B cell (primary cell): ENCODE data around the gene IKZF1. TPM values are rescaled to one million over a fixed set of nuclear protein-coding genes. Genes with fewer than 3 reads are reported as not detected.

Experiments
- ATAC-seq: fragments of 200-7000 bp; cut with Tn5 transposase; one replicate; pipeline ENCODE4 v1.10.0; 2021; ENCODE audit warnings: low read depth, mild to moderate bottlenecking, moderate number of reproducible peaks, moderate library complexity
- CTCF ChIA-PET: fragments of 350-600 bp; sonication (Branson Sonifier 250); formaldehyde crosslinking; loops from one replicate; lab custom pipeline; 2021; ENCODE audit warnings: antibody characterized with exemption, inconsistent platforms; lab: Charles Lee
- POLR2A ChIA-PET: fragments of 350-600 bp; sonication (Branson Sonifier 250); formaldehyde crosslinking; loops from one replicate; lab custom pipeline; 2021; ENCODE audit warnings: antibody characterized with exemption; lab: Charles Lee
- DNase-seq: peaks from one replicate; pipeline ENCODE4 v3.0.0; 2013
- H2AFZ ChIP-seq: 2 replicates; pipeline ENCODE4 v1.6.1; 2012; ENCODE audit warnings: mild to moderate bottlenecking, low read depth, low read length; ENCODE audit not compliant: insufficient read depth, poor library complexity, severe bottlenecking
- H3K27ac ChIP-seq, 2 donors: 1 replicate in 1 of 2; 2 replicates in 1 of 2; pipeline ENCODE4 v1.5.1; 2012 to 2013; ENCODE audit warnings: low read length in 2 of 2, mild to moderate bottlenecking in 2 of 2, moderate library complexity in 1 of 2
- H3K27me3 ChIP-seq, 4 experiments: fragments of 200-600 bp in 1 of 4; sonication (generic) in 1 of 4; replicated peaks in 1 of 4; 1 replicate in 2 of 4; 2 replicates in 2 of 4; pipeline versions ENCODE4 v1.6.1 to v1.7.0; 2013 to 2016; ENCODE audit warnings: low read length in 3 of 4, mild to moderate bottlenecking in 2 of 4, mixed read lengths in 1 of 4, moderate library complexity in 1 of 4; ENCODE audit not compliant: insufficient read depth in 4 of 4, control insufficient read depth in 3 of 4; ENCODE audit errors: control extremely low read depth in 1 of 4
- H3K36me3 ChIP-seq, 2 experiments: replicated peaks in 1 of 2; 1 replicate in 1 of 2; 2 replicates in 1 of 2; pipeline versions ENCODE4 v1.6.1 to v1.7.1; 2013; ENCODE audit warnings: low read length in 1 of 2; ENCODE audit not compliant: insufficient read depth in 2 of 2, control insufficient read depth in 1 of 2; ENCODE audit errors: control extremely low read depth in 1 of 2, extremely low read depth in 1 of 2
- H3K4me1 ChIP-seq, 2 donors: fragments of 200-600 bp in 1 of 2; sonication (generic) in 1 of 2; 1 replicate in 1 of 2; 2 replicates in 1 of 2; pipeline versions ENCODE4 v1.5.1 to v1.6.1; 2013 to 2017; ENCODE audit warnings: low read length in 2 of 2; ENCODE audit not compliant: control insufficient read depth in 2 of 2, insufficient read depth in 2 of 2
- H3K4me2 ChIP-seq: replicated peaks from 2 replicates; pipeline ENCODE3; 2012; ENCODE audit warnings: mild to moderate bottlenecking, low read depth, low read length; ENCODE audit not compliant: poor library complexity, severe bottlenecking
- H3K4me3 ChIP-seq, 5 experiments: fragments of 200-600 bp in 1 of 5; sonication (generic) in 1 of 5; 1 replicate in 3 of 5; 2 replicates in 2 of 5; pipeline versions ENCODE4 v1.5.1 to v1.7.0; 2011 to 2016; ENCODE audit warnings: low read length in 4 of 5, mild to moderate bottlenecking in 4 of 5, low read depth in 2 of 5, control low read depth in 1 of 5, moderate library complexity in 1 of 5; ENCODE audit not compliant: insufficient read depth in 1 of 5; ENCODE audit errors: control extremely low read depth in 1 of 5, extremely low read depth in 1 of 5
- H3K79me2 ChIP-seq: fragments of 200-600 bp; sonication (generic); one replicate; pipeline ENCODE4 v1.6.0; 2016; ENCODE audit warnings: low read length; ENCODE audit not compliant: control insufficient read depth, insufficient read depth
- H3K9ac ChIP-seq: fragments of 200-600 bp; sonication (generic); 2 replicates; pipeline ENCODE4 v1.6.1; 2017; ENCODE audit warnings: mild to moderate bottlenecking, low read length, moderate library complexity
- H3K9me3 ChIP-seq, 3 donors: one replicate each; pipeline versions ENCODE4 v1.6.1 to v1.7.1; 2013; ENCODE audit warnings: low read length in 2 of 3; ENCODE audit not compliant: control insufficient read depth in 2 of 3, insufficient read depth in 1 of 3; ENCODE audit errors: control extremely low read depth in 1 of 3
- H4K20me1 ChIP-seq: 2 replicates; pipeline ENCODE4 v1.6.0; 2012; ENCODE audit warnings: mild to moderate bottlenecking, low read length; ENCODE audit not compliant: insufficient read depth, control insufficient read depth, poor library complexity, severe bottlenecking
- H3K27ac Mint-ChIP-seq: one replicate; pipeline ENCODE4 v1.8.0; 2021; ENCODE audit warnings: mixed read lengths
- H3K27me3 Mint-ChIP-seq: one replicate; pipeline ENCODE4 v1.8.0; 2021; ENCODE audit warnings: mixed read lengths
- H3K4me1 Mint-ChIP-seq: one replicate; pipeline ENCODE4 v1.8.0; 2021; ENCODE audit warnings: mixed read lengths
- H3K4me3 Mint-ChIP-seq: one replicate; pipeline ENCODE4 v1.8.0; 2021; ENCODE audit warnings: mixed read lengths
- H3K9me3 Mint-ChIP-seq: one replicate; pipeline ENCODE4 v1.8.0; 2022; ENCODE audit warnings: mixed read lengths; ENCODE audit not compliant: insufficient read depth
- CTCF ChIP-seq: fragments of 200-600 bp; IDR thresholded peaks from one replicate; pipeline ENCODE4 v1.8.0; 2022; ENCODE audit warnings: antibody characterized with exemption, mild to moderate bottlenecking
- EZH2 ChIP-seq: IDR thresholded peaks from 2 replicates; pipeline ENCODE4 v1.6.1; 2012; ENCODE audit warnings: borderline replicate concordance, low read depth, mild to moderate bottlenecking, moderate library complexity, low read length; ENCODE audit not compliant: insufficient read depth, poor library complexity, severe bottlenecking
- WGBS: methylation state at CpG from one replicate; pipeline ENCODE4 v1.1.5; 2013; ENCODE audit warnings: missing lambda C conversion rate; ENCODE audit not compliant: insufficient coverage; 5-methylcytosine and 5-hydroxymethylcytosine counted together
- intact Hi-C: fragments of 100-400 bp; cut with micrococcal nuclease; formaldehyde crosslinking; loops from one replicate; pipeline ENCODE4 v1.10.0; 2022
- polyA plus RNA-seq: library from polyadenylated mRNA; depleted of rRNA; stranded (reverse); fragments of >200 nt; gene quantifications from 2 replicates; pipeline ENCODE4 v1.2.3, GENCODE V29; 2012
- total RNA-seq, 2 donors: library from RNA; stranded (reverse); fragments of 120-200 nt in 1 of 2; gene quantifications; 1 replicate in 1 of 2; 2 replicates in 1 of 2; pipeline versions ENCODE4 v1.2.3 to v1.2.4, GENCODE V29; 2013 to 2022

IKZF1 gene
- total and polyA plus RNA-seq, 2 donors (not counting 1 experiment from before 2014, with no cell fraction given): 199 to 254 TPM

DNA sequence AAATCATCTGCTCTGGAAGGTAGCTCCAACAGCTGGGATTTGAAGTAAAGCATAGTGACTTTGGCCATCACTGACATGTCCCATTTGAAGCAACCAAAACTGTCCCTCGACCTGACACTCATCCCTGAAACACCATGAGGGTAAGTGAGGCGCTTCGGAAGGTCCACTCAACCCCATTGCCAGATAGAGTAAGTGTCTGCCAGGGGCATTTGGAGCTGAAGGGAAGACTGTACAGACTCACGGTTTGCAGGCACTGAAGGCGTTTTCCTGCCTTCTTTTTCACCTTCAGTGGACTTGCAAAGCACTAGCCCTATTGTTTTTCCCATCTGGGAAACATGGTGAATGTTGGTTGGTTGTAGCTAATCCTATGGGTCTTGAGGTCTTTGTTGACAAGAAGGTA lies 57.6 kb downstream of the IKZF1 start:
- ATAC-seq (no peak), DNase-seq (no peak)
- no peaks in the 10 kb centered on the region for H3K9me3 Mint-ChIP-seq
- Histone ChIP-seq H3K27ac (peak overlapping the region; percentile 35 to 69), H2AFZ (no peak overlapping the region), H3K9ac (no peak overlapping the region), H3K36me3 (peaks cover 7 to 88% of the 10 kb centered on the region in 2 experiments), H3K27me3 (no peaks in the 10 kb centered on the region), H4K20me1 (peaks cover 13% of the 10 kb centered on the region), H3K9me3 (no peaks in the 10 kb centered on the region), H3K4me1 (peaks cover 34 to 52% of the 10 kb centered on the region in 2 donors), H3K4me3 (no peak overlapping the region), H3K79me2 (peaks cover 88% of the 10 kb centered on the region), H3K4me2 (peak overlapping the region; percentile 12)
- WGBS: no CpG with 5 or more reads among the region's 5 CpGs
- TF ChIP-seq EZH2 (no peak), CTCF (no peak)
- peaks cover 94% of the 10 kb centered on the region for H3K4me1 Mint-ChIP-seq
- peak overlapping the region; percentile 81 for H3K27ac Mint-ChIP-seq
- H3K27me3 Mint-ChIP-seq: no peaks in the 10 kb centered on the region
- CTCF ChIA-PET: interaction anchor here (0.8 to 6.7 kb wide), 9 partner anchors 24 to 214 kb away, joined by 3 to 49 read pairs (median 4); partner anchors contain the start of gene IKZF1
- POLR2A ChIA-PET: interaction anchor here (0.6 to 1.6 kb wide), 3 partner anchors 10 to 94 kb away, joined by 3 to 4 read pairs (median 3); no protein-coding TSS in a partner anchor
- peak overlapping the region; percentile 6 for H3K4me3 Mint-ChIP-seq
- intact Hi-C loops: no loop called here

DNA sequence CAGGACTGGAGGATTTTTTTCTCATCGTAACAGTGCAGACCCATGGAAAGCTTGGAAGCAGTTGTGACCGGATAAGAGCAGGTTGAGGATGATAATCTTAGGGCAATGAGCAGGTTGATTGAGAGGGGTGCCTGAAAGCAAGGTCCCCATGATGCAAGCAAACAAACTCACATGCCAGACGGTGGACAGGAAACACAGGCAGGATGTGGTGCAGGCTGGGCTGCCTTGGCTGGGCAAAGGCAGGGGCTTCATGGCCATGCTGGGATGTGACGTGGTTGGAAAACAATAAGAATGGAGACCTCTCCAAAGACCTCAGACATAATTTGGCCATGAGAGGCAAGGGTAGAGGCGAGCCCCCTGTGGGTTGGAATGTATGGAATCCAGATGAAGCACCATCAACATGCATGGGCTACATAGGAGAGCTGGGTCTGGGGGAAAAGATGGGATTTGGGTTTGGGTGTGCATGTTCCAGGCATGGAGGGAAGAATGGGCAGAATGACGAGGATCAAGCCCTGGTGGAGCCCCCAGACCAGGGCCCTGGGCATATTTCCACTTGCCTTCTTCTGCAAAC lies 58.3 kb downstream of the IKZF1 start:
- Histone ChIP-seq H3K4me2 (peak overlapping the region; percentile 12), H3K9ac (no peak overlapping the region), H3K4me1 (peaks cover 34 to 57% of the 10 kb centered on the region in 2 donors), H3K4me3 (no peak overlapping the region), H3K79me2 (peaks cover 84% of the 10 kb centered on the region), H3K9me3 (no peaks in the 10 kb centered on the region), H4K20me1 (peaks cover 9% of the 10 kb centered on the region), H2AFZ (no peak overlapping the region), H3K36me3 (peaks cover 7 to 89% of the 10 kb centered on the region in 2 experiments), H3K27me3 (no peaks in the 10 kb centered on the region), H3K27ac (peak overlapping the region; percentile 35 to 69)
- no peak for DNase-seq
- Mint-ChIP-seq H3K4me1 (peaks cover 94% of the 10 kb centered on the region), H3K27me3 (no peaks in the 10 kb centered on the region), H3K4me3 (peak overlapping the region; percentile 6), H3K27ac (peak overlapping the region; percentile 81), H3K9me3 (no peaks in the 10 kb centered on the region)
- intact Hi-C loops: no loop called here
- peak; percentile 36 for ATAC-seq
- CTCF ChIA-PET: interaction anchor here (0.8 to 6.7 kb wide), 6 partner anchors 24 to 159 kb away, joined by 3 to 49 read pairs (median 4); partner anchors contain the start of gene IKZF1
- 64% methylated on average over 5 of the region's 6 CpGs for WGBS
- POLR2A ChIA-PET: interaction anchor here (0.6 to 0.9 kb wide), 3 partner anchors 52 to 95 kb away, joined by 3 read pairs; no protein-coding TSS in a partner anchor
- TF ChIP-seq CTCF (no peak), EZH2 (no peak)
